GM19035 (cell line): ENCODE results near the gene ADORA3.

ENCODE experiments used
- ATAC-seq: cut with Tn5 transposase; IDR thresholded peaks from one replicate; pipeline ENCODE4 v1.9.1; 2021; ENCODE audit not compliant: unreplicated experiment

Gene ADORA3

GRCh38 chr1:111509997-111510375, 6.6 kb upstream of the ADORA3 start:
- ATAC-seq, result no peak

GRCh38 chr1:111507411-111508201, 4.2 kb upstream of the ADORA3 start:
- ATAC-seq, result peak; percentile 59

GRCh38 chr1:111506561-111506960, 3.1 kb upstream of the ADORA3 start:
- no peak for ATAC-seq

GRCh38 chr1:111505641-111506119, 2.2 kb upstream of the ADORA3 start:
- ATAC-seq, result peak; percentile 57

GRCh38 chr1:111504097-111504496, 664 bp upstream of the ADORA3 start:
- ATAC-seq, result no peak

- ATAC-seq, result no peak
These were observed 1.8 kb downstream of the ADORA3 start for GRCh38 chr1:111501645-111502044.

- no peak for ATAC-seq
These were observed 4.2 kb downstream of the ADORA3 start for GRCh38 chr1:111499026-111499785.

- no peak for ATAC-seq
These were observed 5.8 kb downstream of the ADORA3 start for GRCh38 chr1:111497592-111497991.

GRCh38 chr1:111496398-111496797, 7.0 kb downstream of the ADORA3 start:
- ATAC-seq, result no peak

GRCh38 chr1:111491070-111491469, 12.4 kb downstream of the ADORA3 start:
- ATAC-seq, result no peak

- ATAC-seq, result no peak
These were observed 13.2 kb downstream of the ADORA3 start for GRCh38 chr1:111490220-111490619.

GRCh38 chr1:111489604-111490003, 13.8 kb downstream of the ADORA3 start:
- ATAC-seq, result no peak

GRCh38 chr1:111488669-111489068, 14.8 kb downstream of the ADORA3 start:
- ATAC-seq, result no peak

- ATAC-seq, result no peak
These were observed 16.3 kb downstream of the ADORA3 start for GRCh38 chr1:111487133-111487532.

GRCh38 chr1:111486431-111486830, 17.0 kb downstream of the ADORA3 start:
- ATAC-seq, result no peak

GRCh38 chr1:111484391-111485026, 18.9 kb downstream of the ADORA3 start:
- no peak for ATAC-seq

- ATAC-seq, result no peak
These were observed 19.6 kb downstream of the ADORA3 start for GRCh38 chr1:111483876-111484275.

- no peak for ATAC-seq
These were observed 20.3 kb downstream of the ADORA3 start for GRCh38 chr1:111483166-111483565.

- ATAC-seq, result no peak
These were observed 21.8 kb downstream of the ADORA3 start for GRCh38 chr1:111481387-111482221.

GRCh38 chr1:111480674-111481073, 22.8 kb downstream of the ADORA3 start:
- no peak for ATAC-seq
